Stimulated activated naive CD4-positive, alpha-beta T cell (primary cell): Measurements from ENCODE around the gene HSFX2.
"Not testable (repeated sequence)": the region's sequence is repeated elsewhere in the genome, so short reads cannot be mapped to it uniquely, and the experiment has no call there.

Experiments used
- DNase-seq, 6 experiments: peaks; one replicate each; lab custom pipeline; 2025; lab: John Stamatoyannopoulos, UW

Gene HSFX2

GRCh38 chrX:149590993-149591392 lies 4.1 kb downstream of the HSFX2 start:
- not testable (repeated sequence) for DNase-seq

- not testable (repeated sequence) for DNase-seq
These were observed 7.8 kb downstream of the HSFX2 start, which contains the start of gene MAGEA9B for GRCh38 chrX:149587359-149587758. TSS of gene MAGEA9B (minus strand) at chrX:149587459. CDS start at chrX:149583179, 4,280 bp downstream.

- DNase-seq, result not testable (repeated sequence)
These were observed 9.5 kb downstream of the HSFX2 start for GRCh38 chrX:149585631-149586030.

- DNase-seq, result not testable (repeated sequence)
These were observed 21.7 kb downstream of the HSFX2 start for GRCh38 chrX:149573456-149573855.

GRCh38 chrX:149572743-149573142 lies 22.4 kb downstream of the HSFX2 start:
- DNase-seq, result no peak

GRCh38 chrX:149571770-149572169 lies 23.3 kb downstream of the HSFX2 start:
- DNase-seq, result no peak

GRCh38 chrX:149570668-149571067 lies 24.4 kb downstream of the HSFX2 start:
- DNase-seq, result no peak

- DNase-seq, result no peak
These were observed 25.3 kb downstream of the HSFX2 start for GRCh38 chrX:149569770-149570169.

- DNase-seq, result no peak
These were observed 26.3 kb downstream of the HSFX2 start for GRCh38 chrX:149568701-149569296.

GRCh38 chrX:149567621-149568417 lies 27.3 kb downstream of the HSFX2 start:
- DNase-seq, result no peak

GRCh38 chrX:149563359-149563758 lies 31.8 kb downstream of the HSFX2 start:
- DNase-seq, result no peak

GRCh38 chrX:149555251-149555650 lies 39.9 kb downstream of the HSFX2 start:
- DNase-seq, result not testable (repeated sequence)

- DNase-seq, result not testable (repeated sequence)
These were observed 43.2 kb downstream of the HSFX2 start for GRCh38 chrX:149551939-149552248.

- DNase-seq, result not testable (repeated sequence)
These were observed 43.7 kb downstream of the HSFX2 start for GRCh38 chrX:149551245-149551938.

GRCh38 chrX:149550454-149550853 lies 44.7 kb downstream of the HSFX2 start:
- DNase-seq, result not testable (repeated sequence)

- not testable (repeated sequence) for DNase-seq
These were observed 45.4 kb downstream of the HSFX2 start, which contains the start of gene HSFX3 for GRCh38 chrX:149549701-149550100. TSS of gene HSFX3 (minus strand) at chrX:149549924. CDS start at chrX:149549852, 72 bp downstream.

- DNase-seq, result not testable (repeated sequence)
These were observed 47.3 kb downstream of the HSFX2 start for GRCh38 chrX:149547782-149548181.

- DNase-seq, result not testable (repeated sequence)
These were observed 48.2 kb downstream of the HSFX2 start for GRCh38 chrX:149546962-149547361.

GRCh38 chrX:149545545-149546543 lies 49.3 kb downstream of the HSFX2 start:
- not testable (repeated sequence) for DNase-seq
